Heart left ventricle (tissue), 16 donors: Measurements from ENCODE around the gene RAF1. TPM values are rescaled to one million over a fixed set of nuclear protein-coding genes. Genes with fewer than 3 reads are reported as not detected.

Experiments used
- ATAC-seq, 4 donors: fragments of 200-7000 bp; cut with Tn5 transposase; one replicate each; pipeline ENCODE4 v1.9.1; 2020 to 2022; ENCODE audit warnings: moderate library complexity in 4 of 4, mild to moderate bottlenecking in 3 of 4, moderate number of reproducible peaks in 1 of 4
- DNase-seq, 5 donors: peaks; one replicate each; pipeline ENCODE4 v3.0.0-alpha.2; 2020
- H3K27ac ChIP-seq, 12 donors: fragments of 200-600 bp; sonication (generic) in 4 of 12; one replicate each; pipeline versions ENCODE4 v1.5.0 to v1.8.0; 2016 to 2022; ENCODE audit warnings: mild to moderate bottlenecking in 2 of 12
- H3K27me3 ChIP-seq, 9 donors: fragments of 200-600 bp; sonication (generic) in 2 of 9; one replicate each; pipeline versions ENCODE4 v1.5.1 to v1.8.0; 2016 to 2022; ENCODE audit warnings: mild to moderate bottlenecking in 3 of 9
- H3K36me3 ChIP-seq, 9 donors: fragments of 200-600 bp; sonication (generic) in 2 of 9; one replicate each; pipeline versions ENCODE4 v1.5.0 to v1.8.0; 2018 to 2022; ENCODE audit warnings: mild to moderate bottlenecking in 2 of 9
- H3K4me1 ChIP-seq, 12 donors: fragments of 200-600 bp; sonication (generic) in 4 of 12; one replicate each; pipeline versions ENCODE4 v1.5.0 to v1.8.0; 2016 to 2022; ENCODE audit warnings: mild to moderate bottlenecking in 3 of 12
- H3K4me3 ChIP-seq, 12 donors: fragments of 200-600 bp; sonication (generic) in 4 of 12; one replicate each; pipeline versions ENCODE4 v1.5.0 to v1.8.0; 2017 to 2022; ENCODE audit warnings: mild to moderate bottlenecking in 9 of 12, moderate library complexity in 4 of 12
- H3K9me3 ChIP-seq, 12 donors: fragments of 200-600 bp; sonication (generic) in 4 of 12; one replicate each; pipeline versions ENCODE4 v1.5.0 to v1.8.0; 2016 to 2022; ENCODE audit warnings: mild to moderate bottlenecking in 1 of 12
- POLR2A ChIP-seq, 2 donors: fragments of 450-650 bp; IDR thresholded peaks; one replicate each; pipeline ENCODE4 v1.6.1; 2017; ENCODE audit warnings: antibody characterized with exemption in 2 of 2, mild to moderate bottlenecking in 2 of 2, moderate library complexity in 2 of 2
- WGBS, 4 donors: extraction: QIAGEN DNeasy Blood & Tissue Kit in 2 of 4; methylation state at CpG; one replicate each; pipeline versions ENCODE4 v1.1.5 to v1.1.7; 2013 to 2018; 5-methylcytosine and 5-hydroxymethylcytosine counted together
- intact Hi-C, 10 donors: fragments of 100-400 bp; cut with DNase I; formaldehyde crosslinking; loops; one replicate each; pipeline versions ENCODE4 v1.11.1 to v1.14.2; 2022
- polyA plus RNA-seq, 2 donors: library from polyadenylated mRNA; stranded (reverse); fragments of 200-250 nt; gene quantifications; one replicate each; pipeline ENCODE4 v1.2.3, GENCODE V29; 2013
- total RNA-seq, 9 donors: library from RNA; depleted of rRNA in 2 of 9; stranded (reverse); fragments of >200 nt in 2 of 9; fragmentation: NEBNext Ultra II Directional in 3 of 9; extraction: Animal tissue kit (Norgen Biotek cat#: 25700) in 3 of 9; gene quantifications; one replicate each; pipeline versions ENCODE4 v1.1.0 to v1.2.4, GENCODE V29; 2016 to 2023
- TF ChIP-seq, protein P1 (sequence below), 12 donors: fragments of 200-600 bp; sonication (generic) in 4 of 12; IDR thresholded peaks; one replicate each; pipeline versions ENCODE4 v1.5.0 to v1.8.0; 2018 to 2022; ENCODE audit warnings: antibody characterized with exemption in 12 of 12, mild to moderate bottlenecking in 5 of 12
- donor health status: ischemic (EF 13 %, LVEDD 7.1; RV severe dilation, severe dysfunction).
- donor health status: healthy with polysubstance abuse.
- donor health status: DM: no; HTN: yes; CAD: no.
- donor health status: DM: no; HTN: no; CAD: no.
- donor health status: ischemic (EF 25% LVEDD 6.9; RV normal size, moderate dysfunction).
- donor health status: ischemic (EF 25% LVEDD 5.7; RV mildly dilated, moderate dysfunction).
- donor health status: healthy.
- donor health status: DM: yes; HTN: yes; CAD: no.
- donor health status: ischemic (EF 35%, LVEDD 5.7; RV mildly dilated, moderate dysfunction).
- donor health status: nonischemic (EF 11% LVEDD 7.7; RV severe dilation, severe dysfunction).
- donor health status: DM: yes; HTN: yes; CAD: no.
- donor health status: PGD.
- donor health status: ischemic (EF 29% LVEDD 5.4; RV normal size, mild dysfunction).
- donor health status: nonischemic (EF 23%, LVEDD 6.1; RV moderate dilation, normal function).

Gene RAF1
- total and polyA plus RNA-seq, 11 donors = 62.7 to 197 (median 135) TPM

DNA sequence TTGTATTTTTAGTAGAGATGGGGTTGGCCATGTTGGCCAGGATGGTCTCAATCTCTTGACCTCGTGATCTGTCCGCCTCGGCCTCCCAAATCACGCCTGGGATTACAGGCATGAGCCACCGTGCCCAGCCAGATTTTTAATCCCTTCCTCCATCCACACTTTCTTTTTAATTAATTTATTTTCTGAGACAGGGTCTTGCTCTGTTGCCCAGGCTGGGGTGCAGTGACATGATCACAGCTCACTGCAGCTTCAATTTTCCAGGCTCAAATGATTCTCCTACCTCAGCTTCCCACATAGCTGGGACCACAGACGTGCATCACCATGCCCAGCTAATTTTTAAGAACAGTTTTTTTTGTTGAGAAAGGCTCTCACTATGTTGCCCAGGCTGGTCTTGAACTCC, 43.6 kb downstream of the RAF1 start:
- Histone ChIP-seq H3K27me3 (no peaks in the 10 kb centered on the region), H3K4me1 (peaks cover 0 to 44% (median 26%) of the 10 kb centered on the region in 12 donors), H3K4me3 (no peak overlapping the region), H3K27ac (no peak overlapping the region), H3K36me3 (peaks cover 0 to 34% (median 33%) of the 10 kb centered on the region in 9 donors), H3K9me3 (no peaks in the 10 kb centered on the region)
- no peak for ATAC-seq
- 86 to 95% (median 93%) methylated on average over 6 of the region's 6 CpGs for WGBS, 4 donors
- intact Hi-C loops = no loop called here
- DNase-seq = no peak
- no peak for TF ChIP-seq POLR2A (IDR thresholded peaks at IDR 0.05)
- TF ChIP-seq, protein P1, sequence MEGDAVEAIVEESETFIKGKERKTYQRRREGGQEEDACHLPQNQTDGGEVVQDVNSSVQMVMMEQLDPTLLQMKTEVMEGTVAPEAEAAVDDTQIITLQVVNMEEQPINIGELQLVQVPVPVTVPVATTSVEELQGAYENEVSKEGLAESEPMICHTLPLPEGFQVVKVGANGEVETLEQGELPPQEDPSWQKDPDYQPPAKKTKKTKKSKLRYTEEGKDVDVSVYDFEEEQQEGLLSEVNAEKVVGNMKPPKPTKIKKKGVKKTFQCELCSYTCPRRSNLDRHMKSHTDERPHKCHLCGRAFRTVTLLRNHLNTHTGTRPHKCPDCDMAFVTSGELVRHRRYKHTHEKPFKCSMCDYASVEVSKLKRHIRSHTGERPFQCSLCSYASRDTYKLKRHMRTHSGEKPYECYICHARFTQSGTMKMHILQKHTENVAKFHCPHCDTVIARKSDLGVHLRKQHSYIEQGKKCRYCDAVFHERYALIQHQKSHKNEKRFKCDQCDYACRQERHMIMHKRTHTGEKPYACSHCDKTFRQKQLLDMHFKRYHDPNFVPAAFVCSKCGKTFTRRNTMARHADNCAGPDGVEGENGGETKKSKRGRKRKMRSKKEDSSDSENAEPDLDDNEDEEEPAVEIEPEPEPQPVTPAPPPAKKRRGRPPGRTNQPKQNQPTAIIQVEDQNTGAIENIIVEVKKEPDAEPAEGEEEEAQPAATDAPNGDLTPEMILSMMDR (IDR thresholded peaks at IDR 0.05) = no peak

DNA sequence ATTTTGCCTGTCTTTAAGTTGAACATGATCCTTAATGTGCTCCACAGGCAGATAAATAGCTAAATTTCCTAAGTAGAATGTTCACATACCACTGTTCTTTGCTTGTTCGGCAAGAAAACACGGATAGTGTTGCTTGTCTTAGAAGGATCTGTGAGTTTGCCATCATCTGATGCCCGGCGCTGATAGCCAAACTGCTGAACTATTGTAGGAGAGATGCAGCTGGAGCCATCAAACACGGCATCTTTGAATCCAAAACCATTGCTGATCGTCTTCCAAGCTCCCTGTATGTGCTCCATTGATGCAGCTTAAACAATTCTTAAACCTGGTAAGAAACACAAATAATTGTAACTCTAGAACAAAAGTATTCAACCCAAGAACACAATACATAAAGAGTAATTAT, 45.5 kb downstream of the RAF1 start:
- no peaks in the 10 kb centered on the region for H3K27me3 ChIP-seq
- no peak overlapping the region for H3K27ac ChIP-seq
- H3K9me3 ChIP-seq = no peaks in the 10 kb centered on the region
- H3K36me3 ChIP-seq = peaks cover 0 to 53% (median 42%) of the 10 kb centered on the region in 9 donors
- intact Hi-C loops = no loop called here
- ATAC-seq (no peak), DNase-seq (no peak)
- H3K4me3 ChIP-seq = no peak overlapping the region
- WGBS, 4 donors = 88 to 92% (median 89%) methylated on average over 6 of the region's 6 CpGs
- no peak for TF ChIP-seq POLR2A (IDR thresholded peaks at IDR 0.05)
- TF ChIP-seq, protein P1 (IDR thresholded peaks at IDR 0.05) = no peak
- H3K4me1 ChIP-seq = peaks cover 0 to 47% (median 21%) of the 10 kb centered on the region in 12 donors

DNA sequence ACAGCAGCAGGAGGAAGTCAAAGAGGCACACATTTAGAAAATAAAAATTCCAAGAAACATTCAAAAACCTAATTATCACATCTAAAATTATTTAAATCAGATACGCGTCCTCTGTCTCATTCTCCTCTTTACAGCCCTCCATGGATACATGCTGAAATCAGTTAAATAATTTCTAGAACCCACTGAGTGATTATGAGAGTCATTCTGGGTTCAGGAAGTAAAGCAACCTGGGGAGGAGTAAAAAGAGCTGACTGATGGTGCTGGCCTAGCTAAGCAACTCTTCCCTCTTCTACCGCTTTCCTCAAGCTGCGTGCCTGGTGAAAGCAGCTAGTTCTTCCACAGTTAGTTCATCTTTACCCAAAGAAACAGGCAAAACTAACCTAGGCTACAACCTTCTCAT, 48.7 kb downstream of the RAF1 start:
- no peaks in the 10 kb centered on the region for H3K27me3 ChIP-seq
- DNase-seq (no peak), ATAC-seq (no peak)
- peaks cover 0 to 80% (median 64%) of the 10 kb centered on the region in 9 donors for H3K36me3 ChIP-seq
- H3K4me3 ChIP-seq = no peak overlapping the region
- WGBS, 4 donors = 90 to 98% (median 96%) methylated on average over 4 of the region's 4 CpGs
- TF ChIP-seq POLR2A (IDR thresholded peaks at IDR 0.05) = no peak
- TF ChIP-seq, protein P1 (IDR thresholded peaks at IDR 0.05) = no peak
- no peaks in the 10 kb centered on the region for H3K9me3 ChIP-seq
- peaks cover 0 to 33% (median 2%) of the 10 kb centered on the region in 12 donors for H3K4me1 ChIP-seq
- H3K27ac ChIP-seq = no peak overlapping the region
- intact Hi-C loops = no loop called here

DNA sequence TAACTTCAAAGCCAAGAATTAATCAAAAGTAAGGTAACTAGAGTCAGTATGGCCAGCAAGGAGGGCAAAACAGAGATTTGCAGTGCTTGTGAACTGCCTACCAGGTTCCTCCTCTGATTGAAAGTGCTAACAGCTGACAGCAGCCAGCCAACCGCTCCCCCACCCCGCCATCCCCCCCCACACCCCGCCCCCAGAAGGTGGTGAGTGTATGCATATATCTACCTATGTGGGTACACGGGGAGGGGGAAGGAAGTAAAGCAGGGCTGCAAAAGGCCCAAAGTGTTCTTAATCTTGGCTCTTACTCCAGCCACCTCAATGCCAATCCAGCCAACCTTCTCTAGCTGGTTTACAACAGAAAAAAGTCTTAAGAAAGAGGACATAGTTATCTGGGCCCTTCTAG, 50.7 kb downstream of the RAF1 start:
- TF ChIP-seq, protein P1 (IDR thresholded peaks at IDR 0.05) = no peak
- TF ChIP-seq POLR2A (IDR thresholded peaks at IDR 0.05) = no peak
- DNase-seq = no peak
- Histone ChIP-seq H3K4me1 (peaks cover 0 to 33% (median 2%) of the 10 kb centered on the region in 12 donors), H3K9me3 (no peaks in the 10 kb centered on the region), H3K27ac (no peak overlapping the region), H3K4me3 (no peak overlapping the region), H3K36me3 (peaks cover 0 to 94% (median 79%) of the 10 kb centered on the region in 9 donors), H3K27me3 (no peaks in the 10 kb centered on the region)
- 28 to 47% (median 31%) methylated on average over 4 of the region's 4 CpGs for WGBS, 4 donors
- intact Hi-C loops = no loop called here
- peak in 1 of 4 donors; percentile 20 for ATAC-seq
